HK-2 (cell line): ENCODE data around the gene ZNF469.
"Not testable (repeated sequence)": the region's sequence is repeated elsewhere in the genome, so short reads cannot be mapped to it uniquely, and the experiment has no call there.

Experiments used
- DNase-seq: peaks from one replicate; pipeline ENCODE4 v3.0.0-alpha.2; 2018; ENCODE audit not compliant: unreplicated experiment

The ZNF469 gene

DNA sequence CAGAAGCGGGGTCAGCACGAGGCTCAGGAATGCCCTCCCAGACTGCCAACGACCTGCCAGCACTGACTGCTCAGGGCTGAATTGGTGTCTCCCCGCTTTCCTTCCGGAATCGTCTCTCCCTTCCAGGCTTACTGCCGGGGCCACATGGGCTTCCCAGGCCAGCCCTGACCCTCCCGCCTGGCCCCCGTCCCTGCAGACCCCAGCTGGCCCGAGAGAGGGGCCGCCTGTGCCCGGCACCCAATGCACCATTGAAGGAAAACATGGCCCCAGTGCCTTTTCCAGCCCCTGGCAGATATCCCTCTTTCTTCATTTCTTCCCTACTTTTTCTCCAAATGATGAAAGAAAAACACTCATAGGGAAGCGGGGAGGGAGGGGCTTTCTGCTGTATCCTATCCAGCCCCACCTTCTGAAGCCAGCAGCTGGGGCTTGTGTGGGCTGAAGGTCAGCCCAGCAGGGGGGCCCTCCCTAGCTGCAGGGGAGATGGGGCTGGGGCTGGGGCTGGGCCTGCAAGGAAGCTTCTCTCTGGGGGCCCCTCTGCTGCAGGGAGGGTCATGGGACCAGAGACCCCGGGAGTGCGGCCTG is 25.9 kb downstream of the ZNF469 start:
- no peak for DNase-seq

DNA sequence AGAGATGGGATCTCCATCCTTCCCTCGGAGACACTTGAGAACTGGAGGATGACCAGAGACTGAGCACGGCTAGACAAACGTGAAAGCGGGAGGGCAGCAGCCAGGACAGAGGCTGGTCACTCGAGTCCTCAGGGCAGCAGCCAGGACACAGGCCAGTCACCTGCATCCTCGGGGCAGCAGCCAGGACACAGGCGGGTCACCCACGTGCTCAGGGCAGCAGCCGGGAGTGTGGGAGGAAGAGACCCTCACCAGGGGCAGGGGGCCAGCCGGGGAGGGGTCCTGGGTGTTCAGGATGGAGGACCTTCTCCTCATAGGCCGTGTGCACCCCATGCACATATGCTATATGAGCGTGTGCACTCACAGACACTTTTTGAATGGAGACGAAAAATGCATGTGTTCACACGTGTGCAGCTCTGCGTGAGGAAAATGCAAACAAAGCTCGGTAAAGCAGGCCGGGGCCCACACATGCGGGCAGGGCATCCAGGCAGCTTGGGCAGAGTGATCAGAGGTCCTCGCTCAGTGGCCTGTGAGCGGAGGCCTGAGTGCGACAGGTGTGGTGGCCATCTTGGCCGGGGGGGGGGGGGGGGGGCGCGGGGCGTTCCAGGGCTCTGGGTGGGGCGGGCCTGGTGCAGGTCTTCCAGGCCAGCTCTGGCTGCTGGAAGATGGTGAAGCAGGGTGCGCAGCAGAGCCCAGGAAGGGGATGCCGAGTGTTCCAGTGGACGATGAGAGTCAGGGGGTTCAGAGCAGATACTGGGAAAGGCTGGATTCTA is 26.7 kb downstream of the ZNF469 start:
- no peak for DNase-seq

DNA sequence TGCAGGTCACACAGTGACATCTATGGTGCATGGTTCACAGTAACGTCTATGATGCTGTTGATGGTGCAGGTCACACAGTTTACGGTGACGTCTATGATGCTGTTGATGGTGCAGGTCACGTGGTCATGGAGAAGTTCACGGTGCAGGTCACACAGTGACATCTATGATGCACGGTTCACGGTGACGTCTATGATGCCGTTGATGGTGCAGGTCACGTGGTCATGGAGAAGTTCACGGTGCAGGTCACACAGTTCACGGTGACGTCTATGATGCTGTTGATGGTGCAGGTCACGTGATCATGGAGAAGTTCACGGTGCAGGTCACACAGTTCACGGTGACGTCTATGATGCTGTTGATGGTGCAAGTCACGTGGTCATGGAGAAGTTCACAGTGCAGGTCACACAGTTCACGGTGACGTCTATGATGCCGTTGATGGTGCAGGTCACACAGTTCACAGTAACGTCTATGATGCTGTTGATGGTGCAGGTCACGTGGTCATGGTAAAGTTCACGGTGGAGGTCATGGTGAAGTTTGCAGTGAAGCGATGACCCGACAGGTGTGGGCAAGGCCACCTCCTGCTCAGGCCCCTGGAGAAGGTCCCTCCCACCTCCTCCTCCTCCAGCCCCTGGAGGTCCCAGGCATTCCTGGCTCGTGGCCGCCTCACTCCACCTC is 27.7 kb downstream of the ZNF469 start:
- DNase-seq, result not testable (repeated sequence)

DNA sequence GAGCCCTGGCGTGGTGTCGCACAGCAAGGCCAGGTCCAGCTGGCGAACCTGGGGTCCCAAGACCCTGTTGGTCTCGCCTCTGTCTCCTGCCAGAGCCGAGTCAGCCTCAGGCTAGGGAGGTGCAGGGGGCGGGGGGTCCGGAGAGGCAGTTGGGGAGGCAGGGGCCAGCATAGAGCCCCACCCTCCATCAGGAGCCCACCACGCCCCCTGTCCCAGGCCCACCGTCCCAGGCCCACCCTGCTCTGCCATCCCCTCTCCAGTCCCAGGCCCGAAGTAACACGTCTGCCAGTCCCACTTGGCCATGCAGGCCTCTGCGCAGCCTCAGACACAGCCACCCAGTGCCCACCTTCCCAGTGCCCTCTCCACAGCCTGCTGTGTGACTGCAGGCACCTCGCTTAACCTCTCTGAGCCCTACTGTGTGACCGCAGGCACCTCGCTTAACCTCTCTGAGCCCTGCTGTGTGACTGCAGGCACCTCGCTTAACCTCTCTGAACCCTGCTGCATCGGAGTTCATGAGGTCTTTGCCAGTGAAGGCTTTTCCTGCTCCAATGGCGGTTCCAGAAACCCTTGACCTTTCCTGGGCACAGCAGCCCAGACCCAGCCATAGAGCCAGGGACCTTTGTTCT is 29.3 kb downstream of the ZNF469 start:
- DNase-seq, result no peak

DNA sequence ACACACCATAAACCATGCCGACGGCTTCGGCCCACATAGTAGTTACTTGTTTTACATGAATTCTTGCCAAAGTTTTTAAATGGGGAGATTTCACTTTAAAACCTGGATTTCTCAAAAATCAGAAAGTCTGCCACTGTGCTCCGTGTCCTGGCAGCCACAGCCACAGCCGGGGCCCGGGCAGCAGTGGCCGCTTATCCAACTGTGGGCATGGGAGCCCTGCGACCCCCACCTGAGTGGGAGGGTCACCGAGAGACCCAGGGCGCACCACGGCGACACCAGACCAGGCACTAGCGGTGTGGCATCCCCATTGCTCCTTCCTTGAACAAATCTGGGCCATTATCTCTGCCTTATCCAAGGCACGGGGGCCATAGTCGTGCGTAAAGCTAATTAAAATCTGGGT is 30.0 kb downstream of the ZNF469 start:
- DNase-seq, result no peak

DNA sequence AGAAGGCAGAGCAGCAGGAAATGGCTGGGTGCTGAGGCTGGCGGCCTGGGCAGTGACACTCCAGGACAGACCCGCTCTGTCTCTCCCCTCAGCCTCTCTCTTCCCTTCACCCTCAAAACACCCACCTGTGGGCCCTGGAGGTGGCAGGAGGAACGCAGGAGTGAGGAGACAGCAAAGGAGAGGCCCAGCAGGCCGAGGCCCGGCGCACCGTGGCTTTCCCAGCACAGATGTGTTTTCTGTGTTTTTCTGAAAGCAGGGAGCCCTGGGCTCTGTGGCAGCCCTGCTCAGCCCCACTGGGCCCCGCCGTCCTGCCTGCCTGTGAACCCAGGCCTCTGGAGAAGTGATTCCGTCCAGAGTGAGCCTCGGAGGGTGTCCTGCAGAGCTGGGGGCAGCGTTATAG is 30.5 kb downstream of the ZNF469 start:
- no peak for DNase-seq

DNA sequence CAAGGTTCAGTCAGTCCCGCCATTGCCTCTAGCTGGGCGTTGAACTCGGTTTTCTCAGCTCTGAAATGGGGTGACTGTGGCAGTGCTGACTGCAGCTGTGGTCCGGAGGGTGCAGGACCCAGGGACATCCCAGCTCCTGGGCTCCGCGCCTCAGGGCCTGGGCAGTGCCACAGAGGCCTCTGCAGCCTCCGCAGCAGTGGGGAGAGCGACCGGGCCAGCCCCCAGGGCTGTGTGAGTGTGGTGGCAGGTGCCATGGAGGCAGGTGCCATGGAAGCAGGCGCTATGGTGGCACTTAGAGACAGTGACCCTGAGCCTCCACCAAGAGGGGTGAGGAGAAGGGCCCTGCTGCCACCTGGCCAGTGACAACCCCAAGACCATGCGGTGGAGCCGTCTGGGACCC is 30.9 kb downstream of the ZNF469 start:
- DNase-seq, result no peak

DNA sequence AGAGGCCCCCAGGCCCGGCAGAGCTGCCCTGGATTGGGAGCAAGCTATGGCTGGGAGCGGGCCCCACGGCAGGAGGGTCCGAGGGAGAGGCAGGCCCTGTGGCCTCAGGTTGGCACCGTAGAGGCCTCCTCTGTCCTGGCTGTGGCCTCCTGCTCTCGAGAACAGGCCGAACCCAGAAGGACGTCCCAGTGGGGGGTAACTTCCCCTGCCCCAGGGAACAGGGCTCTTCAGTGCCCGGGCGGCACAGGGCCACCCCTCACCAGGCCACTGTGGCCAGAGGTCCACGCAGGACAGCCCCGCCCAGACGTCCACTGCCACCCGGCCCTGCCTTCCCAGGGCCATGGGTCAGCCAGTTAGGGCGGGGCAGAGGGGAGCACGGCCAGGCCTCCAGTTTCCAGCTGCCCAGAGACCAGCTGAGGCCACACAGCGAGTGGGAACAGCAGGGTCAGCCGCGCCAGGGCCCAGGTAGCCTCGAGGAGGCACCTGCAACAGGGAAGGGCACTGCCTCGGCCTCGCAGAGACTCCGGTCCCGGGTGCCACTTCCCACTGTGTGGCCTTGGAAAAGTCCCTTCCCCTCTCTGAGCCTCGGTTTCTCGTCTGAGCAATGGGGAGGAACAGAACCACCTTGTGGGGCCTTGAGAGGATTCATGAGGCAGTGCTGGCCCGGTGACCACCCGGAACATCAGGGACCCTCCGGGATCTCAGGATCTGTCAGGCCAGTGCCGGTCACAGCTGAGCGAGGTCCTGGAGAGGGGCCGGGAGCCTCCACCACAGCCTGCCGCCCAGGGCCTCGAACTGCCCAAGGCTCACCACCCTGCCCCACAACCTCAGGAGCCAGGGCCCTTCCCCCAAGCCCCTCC is 32.0 kb downstream of the ZNF469 start:
- DNase-seq, result no peak

DNA sequence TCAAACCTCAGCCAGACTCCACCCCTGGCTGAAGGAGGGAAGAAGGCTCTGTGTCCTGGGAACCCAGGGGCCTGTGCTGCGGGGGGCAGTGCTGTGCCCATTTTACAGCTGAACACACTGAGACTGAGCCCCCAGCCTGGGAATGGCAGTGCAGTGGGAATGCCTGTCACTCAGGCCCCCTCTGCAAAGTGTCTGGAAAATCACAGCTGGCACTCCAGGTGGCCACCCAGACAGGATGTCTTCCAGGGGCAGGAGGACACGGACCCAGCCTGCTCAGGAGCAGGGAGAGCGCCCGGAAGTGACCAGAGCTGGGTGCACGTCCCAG is 32.6 kb downstream of the ZNF469 start:
- no peak for DNase-seq

DNA sequence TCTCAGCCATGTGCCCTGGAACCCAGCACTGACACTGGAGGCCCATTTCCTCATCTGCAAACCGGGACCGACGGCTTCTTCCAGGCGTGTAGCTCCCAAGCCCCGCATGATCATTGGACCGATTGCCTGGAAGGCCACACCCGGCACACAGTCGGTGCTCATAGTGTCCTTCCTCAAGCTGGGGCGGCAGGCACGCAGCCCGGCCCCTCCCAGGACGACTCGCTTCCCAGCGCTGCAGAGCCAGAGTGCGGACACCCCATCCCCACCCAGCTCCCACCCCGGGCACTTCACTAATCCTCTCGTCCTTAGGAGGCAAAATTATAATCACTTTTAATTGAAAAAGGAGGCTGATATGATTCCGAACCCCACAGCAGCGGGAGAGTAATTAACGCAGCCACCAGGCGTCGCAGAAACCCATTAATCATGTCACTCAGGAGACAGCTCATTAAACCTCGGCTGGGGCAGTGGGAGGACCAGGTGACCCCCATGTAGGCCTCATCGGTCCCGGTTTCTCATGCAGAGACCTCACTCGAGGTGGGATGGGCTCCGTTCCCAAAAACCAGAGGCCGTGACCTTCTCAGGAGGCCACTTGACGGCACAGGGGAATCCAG is 33.1 kb downstream of the ZNF469 start:
- DNase-seq, result no peak

DNA sequence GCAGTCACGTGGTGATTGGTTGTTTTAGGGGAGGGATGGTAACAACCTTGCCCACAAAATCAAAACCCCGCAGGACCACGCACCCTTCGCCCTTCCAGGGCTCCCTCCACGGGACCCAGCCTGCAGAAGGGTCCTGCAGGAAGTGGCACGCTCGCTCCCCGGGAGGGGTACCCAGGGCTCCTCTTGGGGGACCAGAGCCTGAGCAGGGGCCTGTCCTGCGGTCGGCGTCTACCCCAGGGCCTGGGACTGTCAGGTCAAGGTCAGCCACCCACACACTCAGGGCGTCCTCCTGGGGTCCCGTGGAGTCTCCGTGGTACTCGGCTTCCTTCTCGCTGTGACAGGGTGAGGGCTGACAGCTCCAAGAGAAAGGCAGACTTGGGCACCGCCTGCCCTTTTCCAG is 33.9 kb downstream of the ZNF469 start:
- DNase-seq, result no peak

DNA sequence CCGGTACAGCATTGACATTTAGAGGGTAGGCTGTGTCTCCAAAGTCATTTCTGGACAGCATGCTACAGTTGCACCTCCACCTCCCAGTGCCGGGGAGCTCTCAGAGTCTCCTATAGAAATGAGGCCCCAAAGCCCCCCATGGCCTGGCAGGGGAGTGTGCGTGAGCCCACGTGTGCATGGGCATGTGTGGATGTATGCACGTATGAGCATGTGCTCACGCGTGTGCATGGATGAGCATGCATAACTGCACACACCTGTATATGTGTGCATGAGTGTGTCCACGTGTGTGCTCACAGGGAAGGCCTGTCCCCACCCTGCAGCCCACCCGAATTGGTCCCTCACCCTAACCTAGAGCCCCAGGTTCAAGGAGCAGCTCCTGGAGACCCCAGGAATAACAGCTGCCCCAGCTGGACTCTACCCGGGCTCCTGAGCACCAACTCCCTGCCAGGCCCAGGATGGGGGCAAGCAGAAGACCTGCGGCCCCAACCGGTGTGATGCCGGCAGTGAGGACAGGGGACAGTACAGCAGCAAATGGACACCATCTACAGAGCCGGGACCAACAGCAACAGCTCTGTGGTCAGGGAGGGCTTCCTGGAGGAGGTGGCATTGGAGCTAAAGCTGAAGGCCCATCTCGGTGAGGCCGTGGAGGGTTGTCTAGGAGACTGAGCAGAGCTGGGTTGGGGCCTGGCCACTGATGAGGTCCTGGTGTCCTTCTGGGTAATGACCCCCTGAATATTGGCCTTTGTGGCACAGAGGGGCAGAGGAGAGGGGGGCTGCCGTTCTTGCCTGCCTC is 35.1 kb downstream of the ZNF469 start:
- DNase-seq, result no peak

DNA sequence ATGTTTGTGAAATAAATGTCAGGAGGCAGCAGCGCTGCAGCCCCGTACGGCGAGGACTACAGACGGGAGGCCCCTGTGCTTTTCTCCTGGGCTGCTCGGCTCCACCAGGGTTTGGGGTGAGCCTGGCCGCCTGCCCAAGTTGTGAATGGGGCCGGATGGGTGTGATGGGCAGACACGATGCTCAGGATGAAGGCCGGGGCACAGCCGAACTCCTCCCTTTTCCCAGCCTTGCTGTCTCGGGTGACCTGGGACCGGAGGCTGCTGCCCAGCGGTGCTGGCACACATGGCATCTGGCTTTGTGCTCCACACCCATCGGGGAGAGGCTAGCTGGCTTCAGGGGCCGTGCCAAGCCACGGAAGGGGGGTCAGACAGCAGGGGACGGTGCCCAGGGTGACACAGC is 36.1 kb downstream of the ZNF469 start:
- no peak for DNase-seq

DNA sequence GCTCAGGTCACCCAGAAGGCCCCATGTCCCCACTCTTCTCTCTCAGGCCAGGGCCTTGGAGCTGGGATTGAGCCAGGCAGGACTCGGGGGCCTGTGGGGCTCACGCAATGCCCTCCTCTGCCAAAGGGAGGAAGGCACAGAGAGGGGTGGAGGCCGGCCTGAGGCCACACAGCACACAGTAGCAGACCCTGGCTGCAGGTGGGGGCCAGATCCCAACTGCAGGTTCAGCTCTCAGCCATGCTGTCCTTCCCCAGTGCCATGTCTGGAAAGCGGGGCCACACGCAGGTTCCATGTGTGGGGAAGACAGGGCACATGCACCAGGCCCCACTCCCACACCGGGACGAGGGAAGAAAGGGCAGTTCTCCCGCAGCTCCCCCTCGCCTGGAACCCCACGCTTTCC is 37.0 kb downstream of the ZNF469 start:
- DNase-seq, result no peak

DNA sequence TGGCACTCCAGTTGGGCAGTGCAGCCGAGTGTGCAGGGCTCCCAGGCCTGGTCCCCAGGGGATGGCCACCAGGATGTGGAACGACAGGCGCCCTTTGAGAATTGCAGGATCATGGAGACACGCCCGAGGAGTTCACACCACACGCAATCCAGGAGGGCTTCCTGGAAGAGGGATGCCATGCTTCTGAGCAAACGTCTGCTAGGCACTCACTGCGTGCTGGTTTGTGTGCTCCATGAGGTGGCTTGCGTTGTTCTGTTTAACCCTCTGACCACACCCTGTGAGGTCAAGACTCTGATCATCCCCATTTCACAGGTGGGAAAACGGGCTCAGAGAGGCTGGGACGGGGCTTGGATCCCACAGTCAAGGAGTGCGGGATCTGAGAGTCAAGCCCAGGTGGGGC is 37.7 kb downstream of the ZNF469 start:
- DNase-seq, result no peak

DNA sequence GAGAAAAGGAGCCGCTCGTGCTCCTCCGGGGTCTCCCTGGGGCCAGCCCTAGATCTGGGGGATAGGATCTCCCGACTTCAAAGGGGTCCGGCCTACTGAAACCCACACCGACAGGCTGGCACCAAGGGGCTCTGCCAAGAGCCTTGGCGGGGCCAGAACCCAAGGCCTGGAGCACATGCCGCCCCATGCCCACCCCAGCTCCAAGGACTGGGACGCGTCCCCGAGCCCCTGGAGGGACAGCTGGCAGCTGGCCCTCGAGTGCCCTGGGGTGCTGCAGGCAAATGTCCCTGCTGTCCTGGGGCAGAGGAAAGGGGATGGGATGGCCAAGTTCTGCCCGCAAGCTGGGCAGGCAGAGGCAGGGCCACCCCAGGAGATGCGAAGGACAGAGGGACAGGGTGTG is 38.5 kb downstream of the ZNF469 start:
- DNase-seq, result no peak

DNA sequence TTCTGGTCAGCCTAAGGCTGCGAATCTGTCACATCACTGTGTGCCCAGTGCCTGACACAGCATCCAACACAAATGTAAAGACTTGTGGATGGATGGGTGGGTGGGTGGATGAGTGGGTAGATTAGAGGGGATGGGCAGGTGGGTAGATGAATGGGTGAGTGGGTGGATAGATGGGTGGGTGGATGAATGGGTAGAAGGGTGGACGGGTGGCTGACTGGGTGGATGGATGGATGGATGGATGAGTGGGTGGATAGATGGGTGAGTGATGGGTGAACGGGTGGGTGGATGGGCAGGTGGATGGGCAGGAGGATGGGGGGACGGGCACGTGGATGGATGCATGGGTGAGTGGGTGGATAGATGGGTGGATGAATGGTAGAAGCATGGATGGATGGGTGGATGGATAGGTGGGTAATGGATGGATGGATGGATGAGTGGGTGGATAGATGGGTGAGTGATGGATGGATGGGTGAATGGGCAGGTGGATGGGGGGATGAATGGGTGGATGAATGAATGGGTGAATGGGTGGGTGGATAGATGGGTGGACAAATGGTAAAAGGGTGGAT is 39.2 kb downstream of the ZNF469 start:
- no peak for DNase-seq

DNA sequence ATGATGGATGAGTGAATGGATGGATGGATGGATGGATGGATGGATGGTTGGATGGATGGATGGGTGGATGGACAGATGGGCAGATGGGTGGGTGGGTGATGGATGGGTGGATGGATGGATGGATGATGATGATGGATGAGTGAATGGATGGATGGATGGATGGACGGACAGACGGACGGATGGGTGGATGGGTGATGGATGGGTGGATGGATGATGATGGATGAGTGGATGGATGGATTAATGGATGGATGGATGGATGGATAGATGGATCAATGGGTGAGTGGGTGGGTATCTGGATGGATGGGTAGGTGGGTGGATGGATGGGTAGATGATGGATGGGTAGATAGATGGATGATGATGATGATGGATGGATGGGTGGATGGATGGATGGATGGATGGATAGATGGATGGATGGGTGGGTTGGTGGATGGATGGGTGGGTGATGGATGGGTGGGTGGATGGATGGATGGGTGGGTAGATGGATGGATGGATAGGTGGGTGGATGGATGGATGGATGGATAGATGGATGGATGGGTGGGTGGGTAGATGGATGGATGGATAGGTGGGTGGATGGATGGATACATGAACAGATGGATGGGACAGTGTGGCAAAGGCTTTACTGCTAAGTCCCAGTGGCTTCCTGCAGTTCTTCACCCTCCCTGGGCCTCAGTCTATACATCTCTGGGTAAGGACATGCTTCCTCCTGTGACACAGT is 40.1 kb downstream of the ZNF469 start:
- DNase-seq, result no peak

DNA sequence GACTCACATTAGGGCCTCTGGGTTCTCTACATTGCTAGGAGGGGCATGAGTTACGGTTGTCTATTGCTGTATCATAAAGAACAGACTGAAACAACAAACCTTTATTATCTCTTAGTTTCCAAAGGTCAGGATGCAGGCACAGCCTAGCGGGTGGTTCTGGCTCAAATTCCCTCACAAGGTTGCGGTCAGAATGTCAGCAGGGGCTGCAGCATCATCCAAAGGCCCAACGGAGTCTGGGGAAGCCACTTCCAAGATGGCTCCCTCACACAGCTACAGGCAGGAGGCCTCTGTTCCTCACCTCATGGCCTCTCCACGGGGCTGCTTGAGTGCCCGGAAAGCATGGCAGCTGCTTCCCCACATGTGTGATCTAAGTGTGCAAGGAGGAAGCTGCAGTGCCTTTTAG is 40.7 kb downstream of the ZNF469 start:
- no peak for DNase-seq
